Neural crest cell (in vitro differentiated cells): ENCODE data around the gene OMA1. TPM values are rescaled to one million over a fixed set of nuclear protein-coding genes. Genes with fewer than 3 reads are reported as not detected.
A peak's percentile ranks its signal among the peaks of the same experiment; 100 is the strongest.

ENCODE experiments used
- DNase-seq: peaks from one replicate; pipeline ENCODE4 v3.0.0; 2021; ENCODE audit warnings: low read depth, mixed read lengths, low spot score
- H3K27ac Mint-ChIP-seq: one replicate; pipeline ENCODE4 v1.8.0; 2021; ENCODE audit warnings: mild to moderate bottlenecking, mixed read lengths; ENCODE audit not compliant: unreplicated experiment
- H3K27me3 Mint-ChIP-seq: 2 replicates; pipeline ENCODE4 v1.8.0; 2021; ENCODE audit warnings: low read depth, mild to moderate bottlenecking, mixed read lengths
- H3K36me3 Mint-ChIP-seq: 2 replicates; pipeline ENCODE4 v1.8.0; 2021; ENCODE audit warnings: low read depth, mild to moderate bottlenecking, mixed read lengths
- H3K4me1 Mint-ChIP-seq: 2 replicates; pipeline ENCODE4 v1.8.0; 2021; ENCODE audit warnings: mixed read lengths
- H3K4me3 Mint-ChIP-seq: one replicate; pipeline ENCODE4 v1.8.0; 2021; ENCODE audit warnings: mild to moderate bottlenecking, mixed read lengths
- H3K9me3 Mint-ChIP-seq: 2 replicates; pipeline ENCODE4 v1.8.0; 2021; ENCODE audit warnings: mixed read lengths
- CTCF ChIP-seq: fragments of 200-600 bp; sonication (generic); conservative IDR thresholded peaks from 2 replicates; pipeline ENCODE4 v1.5.0; 2021; ENCODE audit warnings: antibody characterized with exemption, mild to moderate bottlenecking
- total RNA-seq: library from RNA; stranded (reverse); gene quantifications from 2 replicates; pipeline ENCODE4 v1.2.1, GENCODE V29; 2021

OMA1 gene
- total RNA-seq, 1 donor from 2014 or later, result 8.1 TPM

DNA sequence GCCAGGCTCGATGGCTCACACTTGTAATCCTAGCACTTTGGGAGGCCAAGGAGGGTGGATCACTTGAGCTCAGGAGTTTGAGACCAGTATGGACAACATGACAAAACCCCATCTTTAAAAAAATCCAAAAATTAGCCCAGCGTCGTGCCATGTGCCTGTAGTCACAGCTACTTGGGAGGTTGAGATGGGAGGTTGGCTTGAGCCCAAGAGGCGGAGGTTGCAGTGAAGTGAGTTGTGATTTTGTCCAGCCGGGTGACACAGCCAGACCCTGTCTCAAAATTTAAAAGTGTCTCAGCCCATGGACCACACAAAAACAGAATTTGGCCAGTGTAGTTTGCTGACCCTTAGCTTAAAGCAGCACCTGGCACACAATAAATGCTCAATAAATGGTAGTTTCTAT, 41.9 kb upstream of the OMA1 start:
- peaks cover 10% of the 10 kb centered on the region for H3K27me3 Mint-ChIP-seq
- no peak overlapping the region for H3K27ac Mint-ChIP-seq
- no peak for TF ChIP-seq CTCF
- no peaks in the 10 kb centered on the region for H3K9me3 Mint-ChIP-seq
- H3K36me3 Mint-ChIP-seq, result no peaks in the 10 kb centered on the region
- H3K4me3 Mint-ChIP-seq, result no peak overlapping the region
- no peak for DNase-seq
- peaks cover 8% of the 10 kb centered on the region for H3K4me1 Mint-ChIP-seq

- no peak for DNase-seq
- Mint-ChIP-seq H3K4me1 (peaks cover 8% of the 10 kb centered on the region), H3K9me3 (no peaks in the 10 kb centered on the region), H3K27me3 (peaks cover 9% of the 10 kb centered on the region), H3K36me3 (no peaks in the 10 kb centered on the region), H3K4me3 (no peak overlapping the region), H3K27ac (no peak overlapping the region)
- TF ChIP-seq CTCF, result no peak
Observed at GRCh38 chr1:58587667-58588066, 41.1 kb upstream of the OMA1 start.

GRCh38 chr1:58586271-58586670, 39.7 kb upstream of the OMA1 start:
- no peak overlapping the region for H3K27ac Mint-ChIP-seq
- H3K9me3 Mint-ChIP-seq, result no peaks in the 10 kb centered on the region
- DNase-seq, result no peak
- no peaks in the 10 kb centered on the region for H3K36me3 Mint-ChIP-seq
- H3K27me3 Mint-ChIP-seq, result peaks cover 9% of the 10 kb centered on the region
- H3K4me1 Mint-ChIP-seq, result peaks cover 8% of the 10 kb centered on the region
- no peak overlapping the region for H3K4me3 Mint-ChIP-seq
- TF ChIP-seq CTCF, result no peak

DNA sequence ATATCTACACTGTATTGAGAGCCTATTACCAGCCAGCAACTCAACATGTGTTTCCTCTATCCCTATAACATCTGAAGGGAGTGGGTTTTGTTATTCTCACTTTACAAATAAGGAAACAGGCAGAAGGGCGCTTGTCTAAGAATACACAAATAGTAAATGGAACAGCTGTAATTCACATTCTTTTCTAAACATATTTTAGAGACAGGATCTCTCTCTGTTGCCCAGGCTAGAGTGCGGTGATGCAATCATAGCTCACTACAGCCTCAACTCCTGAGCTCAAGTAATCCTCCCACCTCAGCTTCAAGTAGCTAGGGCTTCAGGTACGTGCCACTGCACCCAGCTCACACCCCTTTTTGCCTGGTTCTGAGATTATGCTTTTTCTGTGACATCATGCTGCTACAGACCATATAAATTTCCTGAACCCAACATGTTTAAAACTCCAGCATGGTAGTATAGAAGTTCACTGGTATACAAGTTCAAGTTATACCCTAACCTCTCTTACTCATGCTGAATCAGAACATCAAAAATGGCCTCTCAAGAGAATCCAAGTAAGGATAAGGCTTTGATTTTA, 39.1 kb upstream of the OMA1 start:
- TF ChIP-seq CTCF, result no peak
- no peak overlapping the region for H3K27ac Mint-ChIP-seq
- H3K4me3 Mint-ChIP-seq, result no peak overlapping the region
- H3K27me3 Mint-ChIP-seq, result peaks cover 9% of the 10 kb centered on the region
- H3K36me3 Mint-ChIP-seq, result no peaks in the 10 kb centered on the region
- DNase-seq, result no peak
- no peaks in the 10 kb centered on the region for H3K9me3 Mint-ChIP-seq
- H3K4me1 Mint-ChIP-seq, result peaks cover 8% of the 10 kb centered on the region

DNA sequence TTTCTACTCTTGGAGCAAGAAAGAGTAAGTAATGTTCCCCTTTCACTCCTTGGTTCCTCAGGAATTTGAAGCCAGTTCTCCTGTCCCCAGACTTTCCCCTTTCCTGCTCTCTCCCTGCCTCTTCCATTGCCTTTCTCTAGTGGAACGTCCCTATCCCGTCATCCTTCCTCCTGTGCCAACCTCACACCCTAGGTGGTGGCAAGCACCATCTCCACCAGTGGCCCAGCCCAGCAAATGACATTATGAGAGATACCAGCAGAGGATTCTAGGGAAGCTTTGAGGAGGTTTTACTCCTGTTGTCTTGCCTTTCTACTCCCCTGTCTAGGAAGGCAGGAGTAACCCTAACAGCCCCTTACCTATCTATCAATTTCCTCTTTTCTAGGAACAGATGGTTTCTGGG, 38.6 kb upstream of the OMA1 start:
- no peak overlapping the region for H3K4me3 Mint-ChIP-seq
- TF ChIP-seq CTCF, result no peak
- H3K27me3 Mint-ChIP-seq, result peaks cover 10% of the 10 kb centered on the region
- H3K27ac Mint-ChIP-seq, result peak overlapping the region; percentile 28
- no peaks in the 10 kb centered on the region for H3K36me3 Mint-ChIP-seq
- no peak for DNase-seq
- H3K9me3 Mint-ChIP-seq, result no peaks in the 10 kb centered on the region
- peaks cover 8% of the 10 kb centered on the region for H3K4me1 Mint-ChIP-seq
